ENCODE measurements around the gene LGI4.

LGI4 gene

DNA sequence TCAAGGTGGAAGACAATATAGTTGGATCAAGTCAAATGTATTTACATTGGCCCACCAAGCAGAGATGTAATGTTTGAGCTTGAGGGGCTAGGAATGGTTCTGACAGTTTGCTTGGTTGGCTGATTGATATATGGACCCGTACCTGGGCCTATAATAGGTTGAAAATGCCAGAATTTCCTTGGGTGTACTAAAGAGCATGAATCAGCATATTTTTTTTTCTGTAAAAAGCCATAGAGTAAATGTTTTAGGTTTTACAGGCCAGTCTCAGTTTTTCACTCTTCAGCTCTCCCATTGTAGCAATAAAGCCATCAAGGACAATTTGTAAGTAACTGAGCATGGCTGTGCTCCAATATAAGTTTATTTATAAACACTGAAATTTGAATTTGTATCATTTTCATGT, 46.5 kb upstream of the LGI4 start:
- no peak for TF ChIP-seq TCF4 (CRISPR knock-in tag; IDR thresholded peaks at IDR 0.05; ENCODE audit: borderline replicate concordance)
- TF ChIP-seq ISL1 (CRISPR knock-in tag; IDR thresholded peaks at IDR 0.05), result no peak
- TF ChIP-seq, protein P1, sequence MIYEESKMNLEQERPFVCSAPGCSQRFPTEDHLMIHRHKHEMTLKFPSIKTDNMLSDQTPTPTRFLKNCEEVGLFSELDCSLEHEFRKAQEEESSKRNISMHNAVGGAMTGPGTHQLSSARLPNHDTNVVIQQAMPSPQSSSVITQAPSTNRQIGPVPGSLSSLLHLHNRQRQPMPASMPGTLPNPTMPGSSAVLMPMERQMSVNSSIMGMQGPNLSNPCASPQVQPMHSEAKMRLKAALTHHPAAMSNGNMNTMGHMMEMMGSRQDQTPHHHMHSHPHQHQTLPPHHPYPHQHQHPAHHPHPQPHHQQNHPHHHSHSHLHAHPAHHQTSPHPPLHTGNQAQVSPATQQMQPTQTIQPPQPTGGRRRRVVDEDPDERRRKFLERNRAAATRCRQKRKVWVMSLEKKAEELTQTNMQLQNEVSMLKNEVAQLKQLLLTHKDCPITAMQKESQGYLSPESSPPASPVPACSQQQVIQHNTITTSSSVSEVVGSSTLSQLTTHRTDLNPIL (CRISPR knock-in tag; IDR thresholded peaks at IDR 0.05; ENCODE audit: low read depth), result no peak
- no peak for TF ChIP-seq OSR1 (CRISPR knock-in tag; IDR thresholded peaks at IDR 0.05)
- TF ChIP-seq, protein P2, sequence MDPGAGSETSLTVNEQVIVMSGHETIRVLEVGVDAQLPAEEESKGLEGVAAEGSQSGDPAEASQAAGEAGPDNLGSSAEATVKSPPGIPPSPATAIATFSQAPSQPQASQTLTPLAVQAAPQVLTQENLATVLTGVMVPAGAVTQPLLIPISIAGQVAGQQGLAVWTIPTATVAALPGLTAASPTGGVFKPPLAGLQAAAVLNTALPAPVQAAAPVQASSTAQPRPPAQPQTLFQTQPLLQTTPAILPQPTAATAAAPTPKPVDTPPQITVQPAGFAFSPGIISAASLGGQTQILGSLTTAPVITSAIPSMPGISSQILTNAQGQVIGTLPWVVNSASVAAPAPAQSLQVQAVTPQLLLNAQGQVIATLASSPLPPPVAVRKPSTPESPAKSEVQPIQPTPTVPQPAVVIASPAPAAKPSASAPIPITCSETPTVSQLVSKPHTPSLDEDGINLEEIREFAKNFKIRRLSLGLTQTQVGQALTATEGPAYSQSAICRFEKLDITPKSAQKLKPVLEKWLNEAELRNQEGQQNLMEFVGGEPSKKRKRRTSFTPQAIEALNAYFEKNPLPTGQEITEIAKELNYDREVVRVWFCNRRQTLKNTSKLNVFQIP (CRISPR knock-in tag; IDR thresholded peaks at IDR 0.05; ENCODE audit: borderline replicate concordance, low read depth), result no peak
- no peak for TF ChIP-seq SNAI2 (CRISPR knock-in tag; IDR thresholded peaks at IDR 0.05)
- TF ChIP-seq, protein P3, sequence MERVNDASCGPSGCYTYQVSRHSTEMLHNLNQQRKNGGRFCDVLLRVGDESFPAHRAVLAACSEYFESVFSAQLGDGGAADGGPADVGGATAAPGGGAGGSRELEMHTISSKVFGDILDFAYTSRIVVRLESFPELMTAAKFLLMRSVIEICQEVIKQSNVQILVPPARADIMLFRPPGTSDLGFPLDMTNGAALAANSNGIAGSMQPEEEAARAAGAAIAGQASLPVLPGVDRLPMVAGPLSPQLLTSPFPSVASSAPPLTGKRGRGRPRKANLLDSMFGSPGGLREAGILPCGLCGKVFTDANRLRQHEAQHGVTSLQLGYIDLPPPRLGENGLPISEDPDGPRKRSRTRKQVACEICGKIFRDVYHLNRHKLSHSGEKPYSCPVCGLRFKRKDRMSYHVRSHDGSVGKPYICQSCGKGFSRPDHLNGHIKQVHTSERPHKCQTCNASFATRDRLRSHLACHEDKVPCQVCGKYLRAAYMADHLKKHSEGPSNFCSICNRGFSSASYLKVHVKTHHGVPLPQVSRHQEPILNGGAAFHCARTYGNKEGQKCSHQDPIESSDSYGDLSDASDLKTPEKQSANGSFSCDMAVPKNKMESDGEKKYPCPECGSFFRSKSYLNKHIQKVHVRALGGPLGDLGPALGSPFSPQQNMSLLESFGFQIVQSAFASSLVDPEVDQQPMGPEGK (CRISPR knock-in tag; IDR thresholded peaks at IDR 0.05; ENCODE audit: borderline replicate concordance), result no peak
- TF ChIP-seq CSDC2 (CRISPR knock-in tag; IDR thresholded peaks at IDR 0.05), result no peak
- no peak for TF ChIP-seq ZFP30 (CRISPR knock-in tag; IDR thresholded peaks at IDR 0.05)
- ATAC-seq, result no peak

DNA sequence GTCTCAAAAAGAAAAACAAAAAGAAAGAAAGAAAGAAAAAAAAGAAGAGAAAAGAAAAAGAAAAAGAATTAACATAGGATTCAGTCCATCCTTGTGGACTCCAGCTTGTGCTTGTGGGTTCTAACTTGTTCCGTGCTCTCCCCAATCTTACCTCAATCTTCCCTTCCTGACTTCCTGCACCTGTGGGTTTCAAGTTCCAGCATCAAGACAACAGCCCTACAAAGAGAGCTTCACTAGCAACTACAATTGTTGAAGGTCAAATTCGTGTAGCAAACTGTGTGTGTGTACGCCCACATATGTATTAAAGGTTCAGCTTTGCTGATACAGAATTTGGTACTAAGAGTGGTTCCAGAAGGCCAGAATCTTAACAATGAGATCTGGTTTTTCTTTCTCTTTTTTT, 45.0 kb upstream of the LGI4 start:
- ATAC-seq, result no peak
- TF ChIP-seq ZFP3 (CRISPR knock-in tag; IDR thresholded peaks at IDR 0.05), result no peak

DNA sequence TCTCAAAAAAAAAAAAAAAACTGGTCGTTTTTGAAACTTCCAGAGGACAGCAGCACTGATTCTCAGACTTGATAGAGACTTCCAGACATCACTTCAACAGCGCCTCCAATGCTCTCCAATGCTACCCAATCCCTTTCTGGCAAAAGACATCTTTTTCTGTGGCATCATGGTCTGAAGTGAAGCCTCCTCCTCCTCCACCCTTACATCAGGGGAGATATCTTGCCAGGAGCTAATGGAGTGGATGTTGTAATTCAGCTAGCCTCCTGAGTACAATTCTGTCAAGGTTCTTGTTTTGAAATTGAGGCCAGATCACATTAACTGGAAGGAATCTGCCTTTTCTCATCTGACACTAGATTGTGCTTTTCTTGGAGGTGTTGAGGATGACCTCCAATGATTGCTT, 43.8 kb upstream of the LGI4 start:
- ATAC-seq, result no peak

More for the DNA sequence above, 43.8 kb upstream of the LGI4 start:
- no peak for TF ChIP-seq ZFP3 (CRISPR knock-in tag; IDR thresholded peaks at IDR 0.05)
- TF ChIP-seq ZNF565 (CRISPR knock-in tag; conservative IDR thresholded peaks at IDR 0.05; ENCODE audit: low read depth), result no peak
- no peak for TF ChIP-seq ZC3H10 (CRISPR knock-in tag; IDR thresholded peaks at IDR 0.05)
- TF ChIP-seq, protein P3 (CRISPR knock-in tag; IDR thresholded peaks at IDR 0.05; ENCODE audit: borderline replicate concordance), result no peak
- TF ChIP-seq TCF4 (CRISPR knock-in tag; IDR thresholded peaks at IDR 0.05; ENCODE audit: borderline replicate concordance), result no peak
- no peak for TF ChIP-seq RARB (CRISPR knock-in tag; IDR thresholded peaks at IDR 0.05)
- TF ChIP-seq OSR1 (CRISPR knock-in tag; IDR thresholded peaks at IDR 0.05), result no peak
- TF ChIP-seq ISL1 (CRISPR knock-in tag; IDR thresholded peaks at IDR 0.05), result no peak
- TF ChIP-seq, protein P1 (CRISPR knock-in tag; IDR thresholded peaks at IDR 0.05; ENCODE audit: low read depth), result no peak
- no peak for TF ChIP-seq CSDC2 (CRISPR knock-in tag; IDR thresholded peaks at IDR 0.05)
- TF ChIP-seq, protein P2 (CRISPR knock-in tag; IDR thresholded peaks at IDR 0.05; ENCODE audit: borderline replicate concordance, low read depth), result no peak
- no peak for TF ChIP-seq ZNF8 (CRISPR knock-in tag; IDR thresholded peaks at IDR 0.05)
- TF ChIP-seq BACH2 (CRISPR knock-in tag; IDR thresholded peaks at IDR 0.05; ENCODE audit: borderline replicate concordance), result no peak
- no peak for TF ChIP-seq ESRRG (CRISPR knock-in tag; IDR thresholded peaks at IDR 0.05)
- no peak for TF ChIP-seq TOX (CRISPR knock-in tag; IDR thresholded peaks at IDR 0.05; ENCODE audit: borderline replicate concordance)
- no peak for TF ChIP-seq GLIS3 (CRISPR knock-in tag; IDR thresholded peaks at IDR 0.05)
- TF ChIP-seq, protein P4, sequence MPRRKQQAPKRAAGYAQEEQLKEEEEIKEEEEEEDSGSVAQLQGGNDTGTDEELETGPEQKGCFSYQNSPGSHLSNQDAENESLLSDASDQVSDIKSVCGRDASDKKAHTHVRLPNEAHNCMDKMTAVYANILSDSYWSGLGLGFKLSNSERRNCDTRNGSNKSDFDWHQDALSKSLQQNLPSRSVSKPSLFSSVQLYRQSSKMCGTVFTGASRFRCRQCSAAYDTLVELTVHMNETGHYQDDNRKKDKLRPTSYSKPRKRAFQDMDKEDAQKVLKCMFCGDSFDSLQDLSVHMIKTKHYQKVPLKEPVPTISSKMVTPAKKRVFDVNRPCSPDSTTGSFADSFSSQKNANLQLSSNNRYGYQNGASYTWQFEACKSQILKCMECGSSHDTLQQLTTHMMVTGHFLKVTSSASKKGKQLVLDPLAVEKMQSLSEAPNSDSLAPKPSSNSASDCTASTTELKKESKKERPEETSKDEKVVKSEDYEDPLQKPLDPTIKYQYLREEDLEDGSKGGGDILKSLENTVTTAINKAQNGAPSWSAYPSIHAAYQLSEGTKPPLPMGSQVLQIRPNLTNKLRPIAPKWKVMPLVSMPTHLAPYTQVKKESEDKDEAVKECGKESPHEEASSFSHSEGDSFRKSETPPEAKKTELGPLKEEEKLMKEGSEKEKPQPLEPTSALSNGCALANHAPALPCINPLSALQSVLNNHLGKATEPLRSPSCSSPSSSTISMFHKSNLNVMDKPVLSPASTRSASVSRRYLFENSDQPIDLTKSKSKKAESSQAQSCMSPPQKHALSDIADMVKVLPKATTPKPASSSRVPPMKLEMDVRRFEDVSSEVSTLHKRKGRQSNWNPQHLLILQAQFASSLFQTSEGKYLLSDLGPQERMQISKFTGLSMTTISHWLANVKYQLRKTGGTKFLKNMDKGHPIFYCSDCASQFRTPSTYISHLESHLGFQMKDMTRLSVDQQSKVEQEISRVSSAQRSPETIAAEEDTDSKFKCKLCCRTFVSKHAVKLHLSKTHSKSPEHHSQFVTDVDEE (CRISPR knock-in tag; IDR thresholded peaks at IDR 0.05), result no peak
- TF ChIP-seq ZFP30 (CRISPR knock-in tag; IDR thresholded peaks at IDR 0.05), result no peak
- TF ChIP-seq SNAI2 (CRISPR knock-in tag; IDR thresholded peaks at IDR 0.05), result no peak
